ENCODE data around the gene F10.

GRCh38 chr13:113159701-113160100 lies 37.1 kb downstream of the F10 start:
- TF ChIP-seq MYC (IDR thresholded peaks at IDR 0.05; ENCODE audit: low read depth, low read length) (no peak), CTCF (IDR thresholded peaks at IDR 0.05; ENCODE audit: extremely low read depth in 1 of 2, insufficient read depth in 1 of 2, low read depth in 1 of 2, low read length in 2 of 2) (no peak), MAX (IDR thresholded peaks at IDR 0.05; ENCODE audit: insufficient read depth, insufficient read length) (no peak), POLR2AphosphoS5 (IDR thresholded peaks at IDR 0.05; ENCODE audit: insufficient read depth, low read depth, low read length) (no peak), POLR2A (IDR thresholded peaks at IDR 0.05; ENCODE audit: low read depth, low read length) (no peak), EZH2 (IDR thresholded peaks at IDR 0.05; ENCODE audit: borderline replicate concordance, low read depth, low read length, severe bottlenecking) (no peak)

All from endothelial cell of umbilical vein (primary cell).